RPMI8226 (cell line): ENCODE results near the gene RAP2A.

Experiments
- DNase-seq: peaks from one replicate; pipeline ENCODE4 v3.0.0-alpha.2; 2015

The RAP2A gene

DNA sequence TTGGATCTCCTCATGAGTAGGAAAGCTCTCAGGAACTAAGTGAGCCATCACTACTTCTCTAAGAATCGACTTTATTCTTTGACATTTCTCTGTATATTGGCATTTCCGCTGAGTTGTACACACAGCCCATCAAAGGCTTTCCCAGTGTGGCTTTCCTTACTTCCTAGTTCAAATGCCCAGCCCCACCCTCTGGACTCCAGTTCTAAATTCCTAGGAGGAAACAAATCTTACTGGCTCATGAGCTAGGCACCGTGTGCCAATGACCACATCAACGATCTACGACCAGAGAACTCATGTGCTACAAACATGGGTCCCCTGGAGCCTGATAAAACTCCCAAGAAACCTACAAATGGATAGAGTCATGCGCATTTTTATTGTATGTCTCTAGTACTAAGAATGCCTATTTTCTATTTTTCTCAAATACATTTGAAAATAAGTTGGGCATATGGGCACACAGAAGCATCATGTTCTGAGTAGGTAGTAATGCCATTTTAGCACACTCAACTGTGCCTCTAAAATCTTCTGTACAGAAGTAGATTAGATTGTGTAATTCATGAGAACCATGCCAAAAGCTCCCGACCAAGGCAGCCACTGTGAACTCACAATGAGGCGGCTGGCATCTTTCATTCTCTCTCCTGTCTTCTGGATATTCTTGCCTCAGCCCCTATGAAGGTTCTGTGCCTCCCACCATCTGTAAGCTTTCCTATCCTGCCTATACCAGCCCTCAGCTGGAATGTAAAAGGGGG is 10.5 kb upstream of the RAP2A start:
- DNase-seq = no peak

- DNase-seq = no peak
These were observed 8.4 kb upstream of the RAP2A start for GRCh38 chr13:97425590-97425989.

DNA sequence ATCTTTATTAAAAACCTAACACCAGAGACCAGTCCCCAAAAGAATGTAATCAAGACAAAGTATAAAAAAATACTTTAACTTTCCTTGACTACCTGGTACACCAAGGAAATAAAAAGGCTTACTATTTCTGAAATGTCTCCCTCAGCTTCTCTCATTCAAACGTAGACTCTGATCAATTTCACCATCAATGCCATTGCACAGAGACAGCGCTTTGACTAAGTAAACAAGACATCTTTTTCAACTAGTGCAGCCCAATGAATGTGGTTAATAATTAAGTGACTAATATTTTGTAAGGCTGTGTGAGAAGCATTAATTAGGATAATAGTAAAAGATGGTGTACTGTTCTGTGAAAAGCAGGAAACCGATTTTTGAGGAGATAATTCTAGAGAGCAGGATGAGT is 7.3 kb upstream of the RAP2A start:
- no peak for DNase-seq

GRCh38 chr13:97429681-97430081 is 4.3 kb upstream of the RAP2A start:
- DNase-seq = no peak

- no peak for DNase-seq
These were observed 3.7 kb upstream of the RAP2A start for GRCh38 chr13:97430296-97430695.

DNA sequence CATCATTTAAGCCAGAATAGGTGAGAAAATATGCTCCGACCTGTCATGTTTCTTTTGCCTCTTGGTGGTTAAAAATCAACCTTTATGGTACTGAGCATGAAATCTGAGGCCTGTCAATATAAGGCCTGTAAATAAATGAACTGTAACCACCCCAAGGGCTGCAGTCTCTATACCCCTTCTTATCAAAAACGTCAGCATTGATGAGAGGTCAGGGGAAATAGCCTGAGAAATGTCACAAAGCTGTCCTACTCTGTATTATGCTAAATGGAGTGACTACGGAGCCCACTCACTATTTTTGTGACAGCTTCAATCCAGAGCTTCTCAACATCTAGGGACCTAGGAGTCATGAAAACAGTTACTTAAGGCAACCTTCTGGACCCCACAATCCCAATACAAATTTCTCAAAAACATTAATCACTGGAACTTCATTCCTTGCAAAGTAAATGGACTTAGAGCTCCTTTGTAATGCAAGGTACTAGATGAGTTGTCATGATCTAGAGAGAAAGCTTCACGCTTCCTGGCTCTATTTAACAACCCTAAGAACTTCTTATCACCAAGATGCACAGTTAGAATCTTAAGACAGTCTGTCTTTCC is 2.7 kb upstream of the RAP2A start:
- no peak for DNase-seq

DNA sequence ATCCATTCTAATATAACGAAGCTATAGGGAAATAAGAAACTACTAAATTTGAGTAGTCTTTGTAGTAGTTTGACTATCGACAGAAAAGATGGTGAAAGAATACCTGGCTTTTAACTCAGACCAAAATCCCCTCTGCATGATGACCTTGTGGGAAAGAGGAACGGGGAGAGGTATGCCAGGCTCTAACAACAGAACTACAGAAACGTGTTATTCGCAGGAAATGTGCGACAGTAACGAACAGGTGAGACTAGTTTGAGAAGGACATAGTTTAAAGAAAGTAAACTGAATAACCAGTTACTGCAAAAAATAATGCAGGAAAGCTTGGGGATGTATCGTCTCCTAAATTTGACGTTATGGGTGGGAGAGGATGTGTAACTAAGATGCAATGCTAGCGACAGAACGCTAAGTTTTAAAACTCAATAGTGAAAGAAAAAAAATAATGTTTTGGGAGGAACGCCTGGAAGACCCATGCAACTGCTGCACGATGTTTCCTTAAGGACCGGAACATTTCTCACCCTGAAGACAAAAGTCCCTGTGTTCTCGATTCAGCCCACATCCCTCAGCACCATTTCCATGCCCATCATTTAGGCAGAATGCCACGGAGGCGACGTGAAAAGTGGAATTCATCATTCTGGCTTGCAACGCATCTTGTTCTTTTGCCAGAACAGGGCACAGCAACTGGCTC is 1.6 kb upstream of the RAP2A start:
- DNase-seq = no peak

GRCh38 chr13:97432917-97433726 is 847 bp upstream of the RAP2A start:
- DNase-seq = peak; percentile 94

DNA sequence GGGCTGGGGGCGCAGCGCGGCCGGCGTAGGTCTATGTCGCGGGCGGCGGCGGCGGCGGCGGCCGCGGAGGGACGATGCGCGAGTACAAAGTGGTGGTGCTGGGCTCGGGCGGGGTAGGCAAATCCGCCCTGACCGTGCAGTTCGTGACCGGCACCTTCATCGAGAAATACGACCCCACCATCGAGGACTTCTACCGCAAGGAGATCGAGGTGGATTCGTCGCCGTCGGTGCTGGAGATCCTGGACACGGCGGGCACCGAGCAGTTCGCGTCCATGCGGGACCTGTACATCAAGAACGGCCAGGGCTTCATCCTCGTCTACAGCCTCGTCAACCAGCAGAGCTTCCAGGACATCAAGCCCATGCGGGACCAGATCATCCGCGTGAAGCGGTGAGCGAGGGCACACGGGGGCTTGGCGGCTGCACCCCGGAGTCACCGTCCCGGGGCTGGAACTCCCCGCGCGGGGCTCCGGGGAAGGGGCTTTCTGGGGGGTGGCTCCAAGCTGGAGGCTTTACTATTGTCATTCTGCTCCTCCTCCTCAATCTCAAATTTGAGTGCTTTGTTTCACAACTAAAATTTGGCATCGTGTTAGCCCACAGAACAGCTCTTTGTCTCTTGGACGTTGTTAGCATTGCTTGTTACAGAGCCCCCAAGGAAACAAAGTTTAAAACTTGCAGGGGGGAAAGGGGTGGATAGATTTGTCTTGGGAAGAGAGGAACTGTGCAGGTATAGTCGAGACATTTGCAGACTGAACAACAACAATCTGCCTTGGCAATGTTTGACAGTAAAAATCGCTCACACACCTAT is 630 bp downstream of the RAP2A start:
- DNase-seq = peak; percentile 32

DNA sequence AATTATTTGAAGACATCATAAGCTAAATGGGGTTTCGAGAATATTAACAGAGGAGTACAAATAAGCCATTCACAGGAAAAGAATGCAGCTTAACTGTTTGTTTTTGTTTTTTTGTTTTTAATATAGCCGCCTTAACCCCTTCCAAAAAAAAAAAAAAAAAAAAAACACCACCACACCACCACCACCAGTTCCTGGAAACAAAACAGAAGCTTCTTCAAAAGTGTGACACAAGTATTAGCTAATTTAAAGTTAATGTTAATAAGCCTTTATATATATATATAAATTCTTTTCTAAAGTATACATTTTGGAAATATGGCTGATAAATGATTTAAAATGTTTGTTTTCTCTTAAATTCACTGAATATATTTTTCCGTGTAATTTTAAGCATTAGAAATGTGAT is 1.4 kb downstream of the RAP2A start:
- DNase-seq = no peak

DNA sequence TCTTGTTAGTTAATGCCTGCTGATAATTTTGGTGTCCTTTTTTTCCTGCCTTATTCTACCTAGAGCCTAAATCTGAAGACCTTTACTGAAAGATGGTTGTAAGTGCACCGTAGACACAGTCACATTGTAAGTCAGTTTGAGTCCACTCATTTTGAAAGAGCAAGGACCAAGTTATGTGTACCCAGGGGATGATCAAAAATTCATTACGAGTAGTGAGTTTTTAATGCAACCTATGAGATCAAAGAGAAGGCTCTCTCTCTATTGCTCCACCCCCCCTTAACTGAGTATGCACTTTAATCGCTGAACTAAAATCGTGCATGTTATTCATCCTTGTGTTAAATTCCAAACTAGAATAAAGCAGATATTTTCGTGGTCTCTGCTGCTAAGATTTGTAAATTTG is 1.8 kb downstream of the RAP2A start:
- no peak for DNase-seq

GRCh38 chr13:97436845-97437244 is 2.9 kb downstream of the RAP2A start:
- DNase-seq = no peak

- DNase-seq = no peak
These were observed 3.8 kb downstream of the RAP2A start for GRCh38 chr13:97437729-97438128.

DNA sequence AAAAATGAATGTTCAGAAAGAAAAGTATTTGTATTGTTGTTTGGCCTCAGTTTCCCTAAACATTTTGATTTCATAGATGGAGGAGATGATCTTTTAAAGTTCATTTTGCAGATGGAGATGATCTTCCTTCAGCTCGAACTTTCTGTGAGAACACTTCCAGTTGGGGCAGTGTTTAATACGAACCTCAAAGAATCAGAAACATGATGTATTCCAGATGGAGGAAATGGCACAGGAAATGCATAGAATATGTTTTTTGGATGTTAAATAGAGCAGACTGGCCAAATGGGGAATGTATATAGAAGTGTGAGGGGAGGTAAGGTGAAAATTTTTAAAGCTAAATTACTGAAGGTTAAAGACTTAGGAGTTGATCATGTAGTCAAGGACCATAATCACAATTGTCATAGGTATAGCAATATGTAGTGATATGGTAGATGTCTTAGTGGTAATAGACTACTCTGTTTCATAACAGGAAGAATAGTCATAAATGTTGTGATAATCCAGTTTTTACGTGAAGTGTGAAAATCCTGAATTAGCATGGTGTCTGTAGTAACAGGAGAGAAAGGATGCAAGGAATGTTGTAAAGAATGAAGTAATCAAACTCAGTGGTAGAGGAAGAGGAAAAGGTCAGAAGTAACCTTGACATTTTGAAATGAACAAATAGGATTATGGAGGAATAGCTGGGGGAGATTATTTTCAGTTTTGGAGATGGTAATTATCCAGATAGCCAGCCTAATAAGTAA is 5.1 kb downstream of the RAP2A start:
- no peak for DNase-seq

GRCh38 chr13:97440598-97441170 is 6.7 kb downstream of the RAP2A start:
- no peak for DNase-seq

DNA sequence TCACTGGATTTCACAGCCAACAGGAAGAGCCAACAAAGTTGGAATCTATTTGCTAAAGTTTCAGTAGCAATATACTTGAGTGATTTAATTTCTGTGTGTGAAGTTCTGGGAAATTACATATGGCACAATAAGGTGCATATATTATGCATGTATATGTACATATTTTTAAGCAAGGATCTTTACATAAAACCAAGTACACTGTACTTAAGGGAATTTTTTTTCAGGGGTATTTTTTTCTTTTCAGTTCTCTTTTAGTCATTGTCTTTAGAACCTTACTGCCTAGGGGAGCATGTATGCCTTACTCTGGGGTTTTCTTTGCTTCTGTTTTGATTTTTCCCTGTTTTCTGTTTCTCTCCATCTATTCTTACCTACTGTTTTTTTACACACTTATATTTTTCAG is 7.4 kb downstream of the RAP2A start:
- no peak for DNase-seq

DNA sequence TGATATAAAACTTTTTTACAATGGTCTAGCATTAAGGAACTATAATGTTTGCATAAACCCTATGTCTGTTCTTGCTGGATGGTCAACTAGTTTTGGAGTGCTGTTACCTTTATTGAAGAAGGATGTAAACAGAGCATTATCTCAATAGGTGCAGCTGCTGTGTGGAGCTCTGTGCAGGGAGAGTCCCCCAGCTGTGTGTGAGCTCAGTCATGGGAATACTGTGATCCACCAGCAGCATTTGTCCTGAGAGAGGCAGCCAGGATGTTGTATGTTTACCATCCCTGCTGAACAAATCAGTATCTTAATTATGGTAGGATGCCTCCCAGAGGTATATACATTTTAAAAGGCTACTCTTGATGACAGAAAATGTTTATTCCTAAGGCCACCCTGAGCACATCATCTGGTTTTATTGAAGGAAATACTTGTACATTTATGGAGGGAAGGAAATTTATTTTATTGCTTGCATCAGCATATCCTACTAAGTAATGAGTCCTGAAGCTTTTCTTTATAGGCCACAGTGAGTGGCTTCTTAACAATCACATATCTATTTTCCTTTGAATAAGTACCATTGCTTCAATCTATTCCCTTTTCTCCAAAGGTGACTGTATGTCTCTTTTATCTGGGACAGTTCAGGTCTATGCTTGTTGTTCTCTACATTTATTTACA is 11.7 kb downstream of the RAP2A start:
- no peak for DNase-seq

GRCh38 chr13:97446448-97446847 is 12.5 kb downstream of the RAP2A start:
- DNase-seq = no peak

- DNase-seq = no peak
These were observed 14.7 kb downstream of the RAP2A start for GRCh38 chr13:97448503-97449251.

- DNase-seq = no peak
These were observed 20.7 kb downstream of the RAP2A start for GRCh38 chr13:97454699-97455098.
